SK-N-SH (cell line): ENCODE measurements around the gene ZNF248. TPM values are rescaled to one million over a fixed set of nuclear protein-coding genes. Genes with fewer than 3 reads are reported as not detected.

ENCODE experiments used
- CTCF ChIA-PET: fragments of 300-600, 350-600 bp; formaldehyde crosslinking; extraction: SDS; loops from one replicate; lab custom pipeline; 2021; lab: Yijun Ruan, JAX
- POLR2A ChIA-PET: fragments of 350-600 bp; sonication (Branson Sonifier 250); formaldehyde crosslinking; extraction: SDS; loops from one replicate; lab custom pipeline; 2020; ENCODE audit warnings: antibody characterized with exemption, inconsistent platforms; lab: Yijun Ruan, JAX
- DNase-seq: peaks from one replicate; pipeline ENCODE4 v3.0.0; 2012
- H2AFZ ChIP-seq: fragments of 200-600 bp; sonication (generic); 2 replicates; pipeline ENCODE4 v1.8.1; 2016; ENCODE audit warnings: antibody characterized with exemption, mild to moderate bottlenecking, low read depth
- H3F3A ChIP-seq: fragments of 200-600 bp; sonication (generic); replicated peaks from 2 replicates; pipeline ENCODE3; 2016; ENCODE audit warnings: antibody characterized with exemption, mild to moderate bottlenecking; ENCODE audit not compliant: insufficient read depth
- H3K27ac ChIP-seq, 2 experiments: fragments of 200-500 bp in 1 of 2; fragments of 200-600 bp in 1 of 2; sonication (Bioruptor generic) in 1 of 2; sonication (generic), shearing (Covaris generic) in 1 of 2; 2 replicates each; pipeline versions ENCODE4 v1.5.1 to v1.6.1; 2014 to 2016; ENCODE audit warnings: low read depth in 2 of 2, inconsistent platforms in 1 of 2, low read length in 1 of 2, mild to moderate bottlenecking in 1 of 2, mixed read lengths in 1 of 2
- H3K27me3 ChIP-seq: fragments of 200-600 bp; sonication (generic), shearing (Covaris generic); 2 replicates; pipeline ENCODE4 v1.6.1; 2016; ENCODE audit warnings: mixed run types; ENCODE audit not compliant: insufficient read depth
- H3K36me3 ChIP-seq, 2 experiments: fragments of 200-500 bp in 1 of 2; fragments of 200-600 bp in 1 of 2; sonication (Bioruptor generic) in 1 of 2; sonication (generic) in 1 of 2; replicated peaks in 1 of 2; 2 replicates each; pipeline versions ENCODE3 to v1.5.1; 2014 to 2016; ENCODE audit warnings: low read length in 1 of 2, mild to moderate bottlenecking in 1 of 2; ENCODE audit not compliant: insufficient read depth in 2 of 2, control insufficient read depth in 1 of 2
- H3K4me1 ChIP-seq, 2 experiments: fragments of 200-500 bp in 1 of 2; fragments of 200-600 bp in 1 of 2; sonication (Bioruptor generic) in 1 of 2; sonication (generic), shearing (Covaris generic) in 1 of 2; 2 replicates each; pipeline versions ENCODE4 v1.5.1 to v1.6.1; 2014 to 2016; ENCODE audit warnings: low read depth in 1 of 2, low read length in 1 of 2, mixed run types in 1 of 2; ENCODE audit not compliant: insufficient read depth in 2 of 2, control insufficient read depth in 1 of 2
- H3K4me2 ChIP-seq: fragments of 200-600 bp; sonication (generic), shearing (Covaris generic); 2 replicates; pipeline ENCODE4 v1.6.1; 2017; ENCODE audit warnings: mixed run types
- H3K4me3 ChIP-seq, 2 experiments: fragments of 200-500 bp in 1 of 2; fragments of 200-600 bp in 1 of 2; sonication (Bioruptor generic) in 1 of 2; sonication (generic), shearing (Covaris generic) in 1 of 2; 2 replicates each; pipeline versions ENCODE4 v1.5.1 to v1.8.1; 2014 to 2016; ENCODE audit warnings: low read depth in 2 of 2, inconsistent platforms in 1 of 2, low read length in 1 of 2, mild to moderate bottlenecking in 1 of 2, mixed read lengths in 1 of 2, moderate library complexity in 1 of 2
- H3K79me2 ChIP-seq: fragments of 200-600 bp; sonication (generic); 2 replicates; pipeline ENCODE4 v1.8.1; 2017; ENCODE audit warnings: mild to moderate bottlenecking; ENCODE audit not compliant: insufficient read depth
- H3K9ac ChIP-seq: fragments of 200-600 bp; sonication (generic); 2 replicates; pipeline ENCODE4 v1.6.1; 2017; ENCODE audit warnings: mixed run types
- H3K9me2 ChIP-seq: fragments of 200-600 bp; sonication (generic); 2 replicates; pipeline ENCODE4 v1.6.1; 2017; ENCODE audit warnings: mixed run types
- H3K9me3 ChIP-seq: fragments of 200-600 bp; sonication (generic); 2 replicates; pipeline ENCODE4 v1.6.1; 2017; ENCODE audit warnings: mixed run types, mild to moderate bottlenecking, moderate library complexity
- H4K20me1 ChIP-seq: fragments of 200-600 bp; sonication (generic); 2 replicates; pipeline ENCODE4 v1.6.1; 2017; ENCODE audit warnings: mild to moderate bottlenecking, mixed run types; ENCODE audit not compliant: insufficient read depth
- ELF1 ChIP-seq: IDR thresholded peaks from 2 replicates; pipeline ENCODE4 v1.4.0; 2012
- EZH2phosphoT487 ChIP-seq: fragments of 200-600 bp; sonication (generic); IDR thresholded peaks from 2 replicates; pipeline ENCODE4 v1.6.1; 2017; ENCODE audit warnings: low read depth, mixed run types, mild to moderate bottlenecking, antibody characterized with exemption, moderate library complexity, borderline replicate concordance
- FOXM1 ChIP-seq: IDR thresholded peaks from 2 replicates; pipeline ENCODE4 v1.4.0; 2012; ENCODE audit warnings: low read depth, mild to moderate bottlenecking
- GABPA ChIP-seq: IDR thresholded peaks from 2 replicates; pipeline ENCODE4 v1.4.0; 2012; ENCODE audit warnings: low read depth, mild to moderate bottlenecking
- GATA2 ChIP-seq: sonication (generic); formaldehyde crosslinking; IDR thresholded peaks from 2 replicates; pipeline ENCODE4 v1.5.0; 2020; ENCODE audit warnings: mild to moderate bottlenecking, missing genetic modification reagents
- IRF3 ChIP-seq: fragments of 150-350 bp; IDR thresholded peaks from 2 replicates; pipeline ENCODE4 v1.6.1; 2016; ENCODE audit warnings: mild to moderate bottlenecking, low read depth, low read length
- JUND ChIP-seq: IDR thresholded peaks from 2 replicates; pipeline ENCODE4 v1.4.0; 2012
- MAX ChIP-seq: IDR thresholded peaks from 2 replicates; pipeline ENCODE4 v1.4.0; 2012; ENCODE audit warnings: low read depth
- MEF2A ChIP-seq: IDR thresholded peaks from 2 replicates; pipeline ENCODE4 v1.4.0; 2012; ENCODE audit warnings: low read depth, borderline replicate concordance
- NFIC ChIP-seq: IDR thresholded peaks from 2 replicates; pipeline ENCODE4 v1.4.0; 2012; ENCODE audit warnings: borderline replicate concordance
- NRF1 ChIP-seq: IDR thresholded peaks from 2 replicates; pipeline ENCODE4 v1.6.1; 2012; ENCODE audit warnings: low read depth, mild to moderate bottlenecking, low read length
- PBX3 ChIP-seq: IDR thresholded peaks from 2 replicates; pipeline ENCODE4; 2012
- RAD21 ChIP-seq: IDR thresholded peaks from 2 replicates; pipeline ENCODE4 v1.6.1; 2012; ENCODE audit warnings: mild to moderate bottlenecking, low read length
- RCOR1 ChIP-seq: fragments of 150-350 bp; IDR thresholded peaks from 2 replicates; pipeline ENCODE4 v1.6.1; 2017; ENCODE audit warnings: antibody characterized with exemption, low read length
- REST ChIP-seq: IDR thresholded peaks from 2 replicates; pipeline ENCODE4 v1.6.1; 2012; ENCODE audit warnings: mild to moderate bottlenecking, low read depth, low read length, moderate library complexity
- TAF1 ChIP-seq: IDR thresholded peaks from 2 replicates; pipeline ENCODE4 v1.6.1; 2012; ENCODE audit warnings: low read depth, mild to moderate bottlenecking, low read length, moderate library complexity, borderline replicate concordance
- YY1 ChIP-seq: IDR thresholded peaks from 2 replicates; pipeline ENCODE4 v1.4.0; 2012; ENCODE audit warnings: low read depth, mild to moderate bottlenecking
- polyA plus RNA-seq, 3 experiments: library from polyadenylated mRNA; depleted of rRNA; stranded (reverse); fragments of >200 nt; gene quantifications; 2 replicates each; pipeline ENCODE4 v1.2.3, GENCODE V29; 2012
- TF ChIP-seq, protein P1 (sequence below): fragments of 200-600 bp; sonication (generic); IDR thresholded peaks from 2 replicates; pipeline ENCODE4 v1.6.1; 2017; ENCODE audit warnings: antibody characterized with exemption, mild to moderate bottlenecking, moderate library complexity
- TF ChIP-seq, protein P2 (sequence below): IDR thresholded peaks from 2 replicates; pipeline ENCODE4 v1.4.0; 2012; ENCODE audit warnings: low read depth, borderline replicate concordance
- TF ChIP-seq, protein P3 (sequence below): fragments of 150-350 bp; IDR thresholded peaks from 2 replicates; pipeline ENCODE4 v1.6.1; 2017; ENCODE audit warnings: antibody characterized with exemption, low read length, low read depth, borderline replicate concordance

Gene ZNF248
- polyA plus RNA-seq, 1 of the 3 experiments (the other 2 are of a cell fraction): 6.5 TPM

GRCh38 chr10:37885850-37886249 is 28.4 kb upstream of the ZNF248 start:
- CTCF ChIA-PET: no interaction called here
- H3K9me2 ChIP-seq: no peaks in the 10 kb centered on the region

More at GRCh38 chr10:37885850-37886249, 28.4 kb upstream of the ZNF248 start:
- no peaks in the 10 kb centered on the region for H3F3A ChIP-seq
- no peak overlapping the region for H3K27ac ChIP-seq
- no peak overlapping the region for H3K4me3 ChIP-seq
- no peak overlapping the region; the same call in 1 of the 2 replicates for H3K4me2 ChIP-seq
- no peak for TF ChIP-seq FOXM1
- TF ChIP-seq MAX: no peak
- TF ChIP-seq IRF3: no peak
- TF ChIP-seq, protein P1, sequence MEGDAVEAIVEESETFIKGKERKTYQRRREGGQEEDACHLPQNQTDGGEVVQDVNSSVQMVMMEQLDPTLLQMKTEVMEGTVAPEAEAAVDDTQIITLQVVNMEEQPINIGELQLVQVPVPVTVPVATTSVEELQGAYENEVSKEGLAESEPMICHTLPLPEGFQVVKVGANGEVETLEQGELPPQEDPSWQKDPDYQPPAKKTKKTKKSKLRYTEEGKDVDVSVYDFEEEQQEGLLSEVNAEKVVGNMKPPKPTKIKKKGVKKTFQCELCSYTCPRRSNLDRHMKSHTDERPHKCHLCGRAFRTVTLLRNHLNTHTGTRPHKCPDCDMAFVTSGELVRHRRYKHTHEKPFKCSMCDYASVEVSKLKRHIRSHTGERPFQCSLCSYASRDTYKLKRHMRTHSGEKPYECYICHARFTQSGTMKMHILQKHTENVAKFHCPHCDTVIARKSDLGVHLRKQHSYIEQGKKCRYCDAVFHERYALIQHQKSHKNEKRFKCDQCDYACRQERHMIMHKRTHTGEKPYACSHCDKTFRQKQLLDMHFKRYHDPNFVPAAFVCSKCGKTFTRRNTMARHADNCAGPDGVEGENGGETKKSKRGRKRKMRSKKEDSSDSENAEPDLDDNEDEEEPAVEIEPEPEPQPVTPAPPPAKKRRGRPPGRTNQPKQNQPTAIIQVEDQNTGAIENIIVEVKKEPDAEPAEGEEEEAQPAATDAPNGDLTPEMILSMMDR: no peak
- no peak for TF ChIP-seq REST
- no peak for TF ChIP-seq PBX3
- TF ChIP-seq NFIC: no peak
- TF ChIP-seq NRF1: no peak
- no peak for TF ChIP-seq JUND
- TF ChIP-seq YY1: no peak
- TF ChIP-seq, protein P2, sequence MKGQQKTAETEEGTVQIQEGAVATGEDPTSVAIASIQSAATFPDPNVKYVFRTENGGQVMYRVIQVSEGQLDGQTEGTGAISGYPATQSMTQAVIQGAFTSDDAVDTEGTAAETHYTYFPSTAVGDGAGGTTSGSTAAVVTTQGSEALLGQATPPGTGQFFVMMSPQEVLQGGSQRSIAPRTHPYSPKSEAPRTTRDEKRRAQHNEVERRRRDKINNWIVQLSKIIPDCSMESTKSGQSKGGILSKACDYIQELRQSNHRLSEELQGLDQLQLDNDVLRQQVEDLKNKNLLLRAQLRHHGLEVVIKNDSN: no peak
- no peak for TF ChIP-seq GABPA
- no peak for TF ChIP-seq GATA2 (CRISPR knock-in tag)
- TF ChIP-seq TAF1: no peak
- TF ChIP-seq RCOR1: no peak
- no peak for TF ChIP-seq ELF1
- TF ChIP-seq RAD21: no peak
- TF ChIP-seq EZH2phosphoT487: no peak
- TF ChIP-seq, protein P3, sequence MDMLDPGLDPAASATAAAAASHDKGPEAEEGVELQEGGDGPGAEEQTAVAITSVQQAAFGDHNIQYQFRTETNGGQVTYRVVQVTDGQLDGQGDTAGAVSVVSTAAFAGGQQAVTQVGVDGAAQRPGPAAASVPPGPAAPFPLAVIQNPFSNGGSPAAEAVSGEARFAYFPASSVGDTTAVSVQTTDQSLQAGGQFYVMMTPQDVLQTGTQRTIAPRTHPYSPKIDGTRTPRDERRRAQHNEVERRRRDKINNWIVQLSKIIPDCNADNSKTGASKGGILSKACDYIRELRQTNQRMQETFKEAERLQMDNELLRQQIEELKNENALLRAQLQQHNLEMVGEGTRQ: no peak
- TF ChIP-seq MEF2A: no peak
- no peaks in the 10 kb centered on the region for H4K20me1 ChIP-seq
- POLR2A ChIA-PET: no interaction called here
- no peaks in the 10 kb centered on the region for H3K27me3 ChIP-seq
- DNase-seq: no peak
- no peaks in the 10 kb centered on the region for H3K36me3 ChIP-seq
- H3K9me3 ChIP-seq: no peaks in the 10 kb centered on the region
- H3K9ac ChIP-seq: no peak overlapping the region
- no peak overlapping the region for H2AFZ ChIP-seq
- H3K4me1 ChIP-seq: no peaks in the 10 kb centered on the region
- no peaks in the 10 kb centered on the region for H3K79me2 ChIP-seq
